ENCODE results near the gene MBD3L3.

Gene MBD3L3

GRCh38 chr19:7072541-7072940 is 14.1 kb upstream of the MBD3L3 start:
- H3F3A ChIP-seq (ENCODE audit: insufficient read depth, low read length), result 0 out of 2 replicates have a peak, but pooled peaks cover 6% of the 10 kb centered on the region
- no peaks in the 10 kb centered on the region for H3K9me3 ChIP-seq (replicated peaks; ENCODE audit: insufficient read depth, low read length)
- H4K20me1 ChIP-seq (ENCODE audit: insufficient read depth, low read length), result no peaks in the 10 kb centered on the region
- TF ChIP-seq EZH2 (optimal IDR thresholded peaks at IDR 0.05; ENCODE audit: low read depth, low read length), result no peak
- no peak for TF ChIP-seq EZH2phosphoT487 (IDR thresholded peaks at IDR 0.05; ENCODE audit: low read length)
- no peak for TF ChIP-seq CTCF (IDR thresholded peaks at IDR 0.05; ENCODE audit: low read length)
- H3K4me1 ChIP-seq (ENCODE audit: low read length), result peaks cover 4% of the 10 kb centered on the region; the same call in 1 of the 2 replicates
- H2AFZ ChIP-seq (ENCODE audit: low read length), result no peak overlapping the region
- H3K79me2 ChIP-seq (ENCODE audit: low read length), result peaks cover 20% of the 10 kb centered on the region
- H3K4me3 ChIP-seq (ENCODE audit: low read length), result no peak overlapping the region
- peaks cover 42% of the 10 kb centered on the region for H3K36me3 ChIP-seq (replicated peaks; ENCODE audit: insufficient read depth, low read length)
- no peak overlapping the region for H3K4me2 ChIP-seq (ENCODE audit: low read depth, low read length)
- H3K9me2 ChIP-seq (replicated peaks; ENCODE audit: insufficient read depth, low read length), result no peaks in the 10 kb centered on the region
- no peak for DNase-seq
- H3K27ac ChIP-seq (ENCODE audit: low read length), result no peak overlapping the region
- H3K9ac ChIP-seq (ENCODE audit: low read length), result no peak overlapping the region
- no peaks in the 10 kb centered on the region for H3K27me3 ChIP-seq (replicated peaks; ENCODE audit: insufficient read depth, low read length)

GRCh38 chr19:7069904-7070226 is 11.4 kb upstream of the MBD3L3 start:
- no peak for DNase-seq
- Histone ChIP-seq H3K36me3 (replicated peaks; ENCODE audit: insufficient read depth, low read length) (peaks cover 20% of the 10 kb centered on the region), H3K27me3 (replicated peaks; ENCODE audit: insufficient read depth, low read length) (peaks cover 3% of the 10 kb centered on the region; the same call in 1 of the 2 replicates), H3K9me2 (replicated peaks; ENCODE audit: insufficient read depth, low read length) (no peaks in the 10 kb centered on the region), H3F3A (ENCODE audit: insufficient read depth, low read length) (0 out of 2 replicates have a peak, but pooled peaks cover 6% of the 10 kb centered on the region), H3K4me3 (ENCODE audit: low read length) (peak overlapping the region; percentile 83), H3K4me2 (ENCODE audit: low read depth, low read length) (peak overlapping the region; percentile 62), H3K79me2 (ENCODE audit: low read length) (peaks cover 20% of the 10 kb centered on the region), H2AFZ (ENCODE audit: low read length) (peak overlapping the region; percentile 76), H3K4me1 (ENCODE audit: low read length) (peaks cover 4% of the 10 kb centered on the region; the same call in 1 of the 2 replicates), H4K20me1 (ENCODE audit: insufficient read depth, low read length) (no peaks in the 10 kb centered on the region), H3K9me3 (replicated peaks; ENCODE audit: insufficient read depth, low read length) (no peaks in the 10 kb centered on the region), H3K27ac (ENCODE audit: low read length) (peak overlapping the region; percentile 74; the same call in 1 of the 2 replicates), H3K9ac (ENCODE audit: low read length) (peak overlapping the region; percentile 71)
- TF ChIP-seq CTCF (IDR thresholded peaks at IDR 0.05; ENCODE audit: low read length), result no peak
- TF ChIP-seq EZH2phosphoT487 (IDR thresholded peaks at IDR 0.05; ENCODE audit: low read length), result no peak
- no peak for TF ChIP-seq EZH2 (optimal IDR thresholded peaks at IDR 0.05; ENCODE audit: low read depth, low read length)

- Histone ChIP-seq H3K9me2 (replicated peaks; ENCODE audit: insufficient read depth, low read length) (no peaks in the 10 kb centered on the region), H3K4me1 (ENCODE audit: low read length) (peaks cover 4% of the 10 kb centered on the region; the same call in 1 of the 2 replicates), H2AFZ (ENCODE audit: low read length) (peak within 1 kb of the TSS; percentile 76), H3K36me3 (replicated peaks; ENCODE audit: insufficient read depth, low read length) (peaks cover 15% of the 10 kb centered on the region), H4K20me1 (ENCODE audit: insufficient read depth, low read length) (no peaks in the 10 kb centered on the region), H3K4me3 (ENCODE audit: low read length) (peak within 1 kb of the TSS; percentile 83), H3F3A (ENCODE audit: insufficient read depth, low read length) (0 out of 2 replicates have a peak, but pooled peaks cover 6% of the 10 kb centered on the region), H3K27me3 (replicated peaks; ENCODE audit: insufficient read depth, low read length) (peaks cover 6% of the 10 kb centered on the region; the same call in 1 of the 2 replicates), H3K79me2 (ENCODE audit: low read length) (peaks cover 20% of the 10 kb centered on the region), H3K9me3 (replicated peaks; ENCODE audit: insufficient read depth, low read length) (no peaks in the 10 kb centered on the region), H3K27ac (ENCODE audit: low read length) (peak within 1 kb of the TSS; percentile 74), H3K9ac (ENCODE audit: low read length) (peak within 1 kb of the TSS; percentile 71), H3K4me2 (ENCODE audit: low read depth, low read length) (peak within 1 kb of the TSS; percentile 62)
- peak; percentile 99 for DNase-seq
- TF ChIP-seq EZH2phosphoT487 (IDR thresholded peaks at IDR 0.05; ENCODE audit: low read length), result no peak
- TF ChIP-seq CTCF (IDR thresholded peaks at IDR 0.05; ENCODE audit: low read length), result no peak
- no peak for TF ChIP-seq EZH2 (optimal IDR thresholded peaks at IDR 0.05; ENCODE audit: low read depth, low read length)
Observed at GRCh38 chr19:7069042-7069903, 10.8 kb upstream of the MBD3L3 start, which contains the start of gene ZNF557. Gene ZNF557 (plus strand): TSS chr19:7069703. CDS start chr19:7075075, 5,372 bp downstream.
